Measurements from ENCODE around the gene SLC35G3.
"Not testable (repeated sequence)": the region's sequence is repeated elsewhere in the genome, so short reads cannot be mapped to it uniquely, and the experiment has no call there.

GRCh38 chr17:35151080-35151479 is 43.1 kb downstream of the SLC35G3 start:
- TF ChIP-seq CTCF (IDR thresholded peaks at IDR 0.05; ENCODE audit: poor library complexity); EZH2phosphoT487 (IDR thresholded peaks at IDR 0.05; ENCODE audit: low read depth, severe bottlenecking, unreplicated experiment): not testable (repeated sequence)

Data from hepatocyte (in vitro differentiated cells).